SK-N-SH treated with all-trans-retinoic acid at 6 μM for 48 hours (cell line): ENCODE results near the gene MLKL.

Source experiments
- ATAC-seq: fragments of 200-7000 bp; cut with Tn5 transposase; 3 replicates; pipeline ENCODE4 v1.9.1; 2020; ENCODE audit warnings: mild to moderate bottlenecking, moderate library complexity
- ARNTL ChIP-seq: fragments of 450-650 bp; formaldehyde crosslinking; IDR thresholded peaks from 2 replicates; pipeline ENCODE4 v1.5.0; 2020; ENCODE audit warnings: low read depth, mild to moderate bottlenecking, moderate library complexity, borderline replicate concordance
- BACH2 ChIP-seq: fragments of 250-450 bp; sonication (Bioruptor Pico); IDR thresholded peaks from 2 replicates; pipeline ENCODE4 v1.9.0; 2021; ENCODE audit warnings: mild to moderate bottlenecking, borderline replicate concordance
- CREB5 ChIP-seq: fragments of 250-450 bp; sonication (Bioruptor Pico); IDR thresholded peaks from 2 replicates; pipeline ENCODE4 v1.5.1; 2020; ENCODE audit warnings: low read depth, mild to moderate bottlenecking, moderate library complexity
- ESRRG ChIP-seq: fragments of 250-450 bp; sonication (Bioruptor Pico); IDR thresholded peaks from 2 replicates; pipeline ENCODE4 v1.6.1; 2021; ENCODE audit warnings: mild to moderate bottlenecking
- ISL1 ChIP-seq: fragments of 250-450 bp; sonication (Bioruptor Pico); IDR thresholded peaks from 2 replicates; pipeline ENCODE4 v2.1.2; 2022; ENCODE audit warnings: mild to moderate bottlenecking, moderate library complexity
- OSR1 ChIP-seq: fragments of 250-450 bp; sonication (Bioruptor Pico); IDR thresholded peaks from 2 replicates; pipeline ENCODE4 v1.8.0; 2022; ENCODE audit warnings: moderate library complexity, mild to moderate bottlenecking, inconsistent platforms
- PATZ1 ChIP-seq: fragments of 250-450 bp; sonication (Bioruptor Pico); IDR thresholded peaks from 2 replicates; pipeline ENCODE4 v1.8.0; 2020; ENCODE audit warnings: mild to moderate bottlenecking, moderate library complexity, borderline replicate concordance
- POU6F1 ChIP-seq: fragments of 250-450 bp; sonication (Bioruptor Pico); IDR thresholded peaks from 2 replicates; pipeline ENCODE4 v1.8.0; 2021; ENCODE audit warnings: low read depth, mild to moderate bottlenecking, moderate library complexity, borderline replicate concordance
- PPARA ChIP-seq: fragments of 250-450 bp; sonication (Bioruptor Pico); IDR thresholded peaks from 2 replicates; pipeline ENCODE4 v1.5.0; 2020; ENCODE audit warnings: mild to moderate bottlenecking, borderline replicate concordance
- RARB ChIP-seq: fragments of 250-450 bp; sonication (Bioruptor Pico); IDR thresholded peaks from 2 replicates; pipeline ENCODE4 v1.8.0; 2021; ENCODE audit warnings: mild to moderate bottlenecking, moderate library complexity
- SNAI2 ChIP-seq: fragments of 250-450 bp; sonication (Bioruptor Pico); IDR thresholded peaks from 2 replicates; pipeline ENCODE4 v1.5.0; 2020; ENCODE audit warnings: mild to moderate bottlenecking, moderate library complexity
- TOX ChIP-seq: fragments of 250-450 bp; sonication (Bioruptor Pico); IDR thresholded peaks from 2 replicates; pipeline ENCODE4 v1.8.0; 2021; ENCODE audit warnings: mild to moderate bottlenecking, moderate library complexity, borderline replicate concordance
- TSHZ2 ChIP-seq: fragments of 250-450 bp; sonication (Bioruptor Pico); IDR thresholded peaks from 2 replicates; pipeline ENCODE4 v1.5.0; 2020; ENCODE audit warnings: mild to moderate bottlenecking, moderate library complexity
- ZC3H10 ChIP-seq: fragments of 250-450 bp; sonication (Bioruptor Pico); IDR thresholded peaks from 2 replicates; pipeline ENCODE4 v1.5.1; 2021; ENCODE audit warnings: mild to moderate bottlenecking, moderate library complexity
- ZFP3 ChIP-seq: fragments of 250-450 bp; sonication (Bioruptor Pico); IDR thresholded peaks from 2 replicates; pipeline ENCODE4 v1.5.0; 2020; ENCODE audit warnings: mild to moderate bottlenecking, moderate library complexity
- ZFP30 ChIP-seq: fragments of 450-650 bp; formaldehyde crosslinking; IDR thresholded peaks from 2 replicates; pipeline ENCODE4 v1.5.0; 2022; ENCODE audit warnings: mild to moderate bottlenecking, moderate library complexity
- ZNF70 ChIP-seq: fragments of 450-650 bp; formaldehyde crosslinking; IDR thresholded peaks from 2 replicates; pipeline ENCODE4 v1.5.0; 2020; ENCODE audit warnings: mild to moderate bottlenecking, moderate library complexity
- ZNF8 ChIP-seq: fragments of 450-650 bp; formaldehyde crosslinking; IDR thresholded peaks from 2 replicates; pipeline ENCODE4 v1.5.0; 2020; ENCODE audit warnings: mild to moderate bottlenecking, moderate library complexity

Gene MLKL

GRCh38 chr16:74738816-74739215, 38.2 kb upstream of the MLKL start (continued):
- TF ChIP-seq POU6F1 (no peak), PATZ1 (CRISPR knock-in tag) (no peak)

- peak; percentile 32; the same call in 2 of the 3 replicates for ATAC-seq
- TF ChIP-seq OSR1 = no peak
- TF ChIP-seq ZFP3 (CRISPR knock-in tag) = no peak
- no peak for TF ChIP-seq SNAI2 (CRISPR knock-in tag)
- no peak for TF ChIP-seq ZNF8 (CRISPR knock-in tag)
- no peak for TF ChIP-seq CREB5 (CRISPR knock-in tag)
- no peak for TF ChIP-seq ESRRG
- TF ChIP-seq ZC3H10 (CRISPR knock-in tag) = no peak
- TF ChIP-seq PATZ1 (CRISPR knock-in tag) = no peak
- no peak for TF ChIP-seq TOX
- no peak for TF ChIP-seq PPARA (CRISPR knock-in tag)
- TF ChIP-seq ZFP30 (CRISPR knock-in tag) = no peak
- TF ChIP-seq ISL1 (CRISPR knock-in tag) = no peak
Measured at GRCh38 chr16:74738113-74738541, 37.5 kb upstream of the MLKL start.

GRCh38 chr16:74737521-74737920, 36.9 kb upstream of the MLKL start:
- ATAC-seq = no peak
- TF ChIP-seq ISL1 (CRISPR knock-in tag) = no peak
- TF ChIP-seq RARB (CRISPR knock-in tag) = no peak
- no peak for TF ChIP-seq BACH2 (CRISPR knock-in tag)
- TF ChIP-seq ARNTL (CRISPR knock-in tag) = no peak
- no peak for TF ChIP-seq TSHZ2 (CRISPR knock-in tag)
- no peak for TF ChIP-seq ZNF70 (CRISPR knock-in tag)
- TF ChIP-seq ESRRG = no peak
- TF ChIP-seq ZNF8 (CRISPR knock-in tag) = no peak
- no peak for TF ChIP-seq ZFP3 (CRISPR knock-in tag)
- TF ChIP-seq, all 23 proteins: peak for 0

- ATAC-seq = no peak
- no peak for TF ChIP-seq ZC3H10 (CRISPR knock-in tag)
- TF ChIP-seq, all 23 proteins: peak for 0
Measured at GRCh38 chr16:74736531-74737157, 36.0 kb upstream of the MLKL start.
